ENCODE data around the gene MC3R.

Gene MC3R

GRCh38 chr20:56249956-56250355, 1.4 kb downstream of the MC3R start:
- no peak for DNase-seq (ENCODE audit: low spot score)

GRCh38 chr20:56257604-56258003, 9.1 kb downstream of the MC3R start:
- no peak for DNase-seq (ENCODE audit: low spot score)

GRCh38 chr20:56259948-56260347, 11.4 kb downstream of the MC3R start:
- DNase-seq (ENCODE audit: low spot score): no peak

GRCh38 chr20:56268536-56268935, 20.0 kb downstream of the MC3R start:
- no peak for DNase-seq (ENCODE audit: low spot score)

GRCh38 chr20:56271974-56272373, 23.4 kb downstream of the MC3R start:
- no peak for DNase-seq (ENCODE audit: low spot score)

GRCh38 chr20:56273491-56273890, 25.0 kb downstream of the MC3R start:
- DNase-seq (ENCODE audit: low spot score): no peak

- DNase-seq (ENCODE audit: low spot score): no peak
Measured at GRCh38 chr20:56274156-56274555, 25.6 kb downstream of the MC3R start.

GRCh38 chr20:56278196-56278595, 29.7 kb downstream of the MC3R start:
- DNase-seq (ENCODE audit: low spot score): no peak

GRCh38 chr20:56285496-56285895, 37.0 kb downstream of the MC3R start:
- no peak for DNase-seq (ENCODE audit: low spot score)

- DNase-seq (ENCODE audit: low spot score): no peak
Measured at GRCh38 chr20:56289652-56290051, 41.1 kb downstream of the MC3R start.

- no peak for DNase-seq (ENCODE audit: low spot score)
Measured at GRCh38 chr20:56299362-56299761, 50.8 kb downstream of the MC3R start.

Data from activated CD4-positive, alpha-beta T cell treated with anti-CD3 and anti-CD28 coated beads, Interleukin-2, Interleukin-4, amounts not matched to agents 100 ng/mL and 50 ng/mL, durations not matched to agents 16 hours and 8 hours (primary cell).